ENCODE data around the gene PDE1A. TPM values are rescaled to one million over a fixed set of nuclear protein-coding genes. Genes with fewer than 3 reads are reported as not detected.
A peak's percentile ranks its signal among the peaks of the same experiment; 100 is the strongest.

Gene PDE1A
- total and polyA plus RNA-seq, 2 of the 4 experiments (the other 2 are of a cell fraction) = 0.24 to 0.90 TPM

DNA sequence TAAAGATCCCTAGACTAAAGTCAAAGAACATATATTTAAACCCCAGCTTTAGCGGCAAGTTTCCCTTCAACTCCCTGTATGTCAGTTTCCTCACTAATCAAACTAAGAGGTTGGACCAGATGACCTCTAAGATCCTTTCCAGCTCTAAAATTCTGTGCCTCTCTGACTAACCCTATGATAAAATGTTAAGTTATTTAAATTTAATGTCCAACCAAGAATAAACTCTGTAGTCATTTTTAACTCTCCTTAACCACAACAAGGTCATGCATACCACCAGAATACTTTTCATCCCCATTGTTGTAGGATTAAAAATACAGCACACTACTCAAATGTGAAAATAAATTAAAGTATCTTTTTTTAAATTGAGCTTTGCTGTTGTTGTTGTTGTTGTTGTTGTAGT lies 5.2 kb upstream of the PDE1A start:
- Histone ChIP-seq H2AFZ (replicated peaks; ENCODE audit: low read length, poor library complexity) (no peak overlapping the region), H3K36me3 (ENCODE audit: control insufficient read depth, insufficient read depth, low read length) (no peaks in the 10 kb centered on the region), H2AK9ac (replicated peaks; ENCODE audit: low read depth, low read length, poor library complexity) (no peak overlapping the region), H3K23ac (ENCODE audit: low read depth, low read length) (no peak overlapping the region), H4K20me1 (ENCODE audit: insufficient read depth, low read length) (no peaks in the 10 kb centered on the region), H3K9me3 (ENCODE audit: control insufficient read depth, insufficient read depth, low read length) (no peaks in the 10 kb centered on the region), H3K4me1 (ENCODE audit: control insufficient read depth, insufficient read depth, low read length) (no peaks in the 10 kb centered on the region; the same call in 1 of the 2 replicates), H4K5ac (ENCODE audit: low read depth, low read length) (no peak overlapping the region), H4K91ac (ENCODE audit: insufficient read depth, low read depth, low read length) (no peak overlapping the region), H3K9me1 (ENCODE audit: insufficient read depth, low read length) (no peaks in the 10 kb centered on the region), H3K27ac (ENCODE audit: insufficient read depth, low read length) (no peak overlapping the region), H3K4me3 (ENCODE audit: insufficient read depth, low read depth, low read length) (no peak overlapping the region), H3K18ac (ENCODE audit: low read depth, low read length) (no peak overlapping the region), H2BK15ac (ENCODE audit: low read depth, low read length) (no peak overlapping the region), H3K4me2 (ENCODE audit: low read depth, low read length) (no peak overlapping the region), H2AK5ac (ENCODE audit: low read depth, low read length) (no peak overlapping the region), H3K56ac (ENCODE audit: extremely low read depth, insufficient read depth, low read length) (no peak overlapping the region), H2BK120ac (ENCODE audit: low read depth, low read length) (no peak overlapping the region), H3K79me1 (ENCODE audit: low read depth in 1 of 2, low read length in 2 of 2) (no peaks in the 10 kb centered on the region), H3K14ac (replicated peaks; ENCODE audit: low read depth, low read length) (no peak overlapping the region), H4K8ac (ENCODE audit: low read depth in 2 of 2, low read length in 2 of 2) (no peak overlapping the region), H2BK5ac (ENCODE audit: low read depth, low read length, poor library complexity, severe bottlenecking) (no peak overlapping the region), H3K27me3 (ENCODE audit: control insufficient read depth, insufficient read depth, low read length) (no peaks in the 10 kb centered on the region), H3K9ac (ENCODE audit: low read depth, low read length) (no peak overlapping the region), H3K4ac (ENCODE audit: low read depth, low read length) (no peak overlapping the region), H2BK20ac (ENCODE audit: low read depth, low read length) (no peak overlapping the region)
- ATAC-seq (ENCODE audit: low read depth) (no peak), DNase-seq (peak; percentile 8)
- in situ Hi-C loops (cut with MboI; ENCODE audit: low sequenced_read_pairs) (no loop called here), dilution Hi-C loops (cut with HindIII; ENCODE audit: low sequenced_read_pairs, unreplicated experiment) (no loop called here), intact Hi-C loops (cut with micrococcal nuclease) (no loop called here)
- BruUV-seq (replicated peaks) = no TSS peak
- POLR2A ChIA-PET (ENCODE audit: unreplicated experiment) = no interaction called here
- WGBS, 2 experiments (ENCODE audit: extremely low coverage in 2 of 2, insufficient read length in 1 of 2) = no CpG with 5 or more reads among the region's 1 CpG
- CTCF ChIA-PET = no interaction called here
- TF ChIP-seq RFX5 (IDR thresholded peaks at IDR 0.05; ENCODE audit: low read depth, low read length) = no peak
- TF ChIP-seq POLR2A (IDR thresholded peaks at IDR 0.05; ENCODE audit: low read depth, low read length) = no peak
- no peak for TF ChIP-seq BHLHE40 (IDR thresholded peaks at IDR 0.05; ENCODE audit: low read depth, low read length)
- TF ChIP-seq, protein P1, sequence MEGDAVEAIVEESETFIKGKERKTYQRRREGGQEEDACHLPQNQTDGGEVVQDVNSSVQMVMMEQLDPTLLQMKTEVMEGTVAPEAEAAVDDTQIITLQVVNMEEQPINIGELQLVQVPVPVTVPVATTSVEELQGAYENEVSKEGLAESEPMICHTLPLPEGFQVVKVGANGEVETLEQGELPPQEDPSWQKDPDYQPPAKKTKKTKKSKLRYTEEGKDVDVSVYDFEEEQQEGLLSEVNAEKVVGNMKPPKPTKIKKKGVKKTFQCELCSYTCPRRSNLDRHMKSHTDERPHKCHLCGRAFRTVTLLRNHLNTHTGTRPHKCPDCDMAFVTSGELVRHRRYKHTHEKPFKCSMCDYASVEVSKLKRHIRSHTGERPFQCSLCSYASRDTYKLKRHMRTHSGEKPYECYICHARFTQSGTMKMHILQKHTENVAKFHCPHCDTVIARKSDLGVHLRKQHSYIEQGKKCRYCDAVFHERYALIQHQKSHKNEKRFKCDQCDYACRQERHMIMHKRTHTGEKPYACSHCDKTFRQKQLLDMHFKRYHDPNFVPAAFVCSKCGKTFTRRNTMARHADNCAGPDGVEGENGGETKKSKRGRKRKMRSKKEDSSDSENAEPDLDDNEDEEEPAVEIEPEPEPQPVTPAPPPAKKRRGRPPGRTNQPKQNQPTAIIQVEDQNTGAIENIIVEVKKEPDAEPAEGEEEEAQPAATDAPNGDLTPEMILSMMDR (conservative IDR thresholded peaks at IDR 0.05; ENCODE audit: low read depth, low read length) = no peak
- no peak for TF ChIP-seq MXI1 (IDR thresholded peaks at IDR 0.05; ENCODE audit: borderline replicate concordance, low read depth, low read length)
